Measurements from ENCODE around the gene BDP1.
"Not testable (repeated sequence)": the region's sequence is repeated elsewhere in the genome, so short reads cannot be mapped to it uniquely, and the experiment has no call there.

DNA sequence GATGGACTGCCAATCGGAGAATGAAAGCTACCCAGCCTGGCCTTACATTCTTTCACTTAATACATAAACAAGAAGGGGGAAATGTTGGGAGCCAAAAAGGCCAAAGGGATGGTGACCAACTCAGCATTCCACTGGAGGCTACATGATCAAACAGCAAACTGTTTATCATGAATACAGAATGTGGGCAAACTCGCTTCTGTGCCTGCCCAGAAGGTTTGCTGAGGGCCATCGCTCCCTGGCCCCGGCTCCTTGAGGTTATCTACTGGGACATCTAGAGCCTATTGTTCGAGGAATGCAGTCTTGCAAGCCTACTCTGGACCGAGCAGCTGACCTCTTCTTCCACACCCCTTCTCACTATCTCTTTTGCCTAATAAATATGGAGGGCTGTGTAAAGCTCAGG lies 122.4 kb downstream of the BDP1 start:
- TF ChIP-seq, protein P1, sequence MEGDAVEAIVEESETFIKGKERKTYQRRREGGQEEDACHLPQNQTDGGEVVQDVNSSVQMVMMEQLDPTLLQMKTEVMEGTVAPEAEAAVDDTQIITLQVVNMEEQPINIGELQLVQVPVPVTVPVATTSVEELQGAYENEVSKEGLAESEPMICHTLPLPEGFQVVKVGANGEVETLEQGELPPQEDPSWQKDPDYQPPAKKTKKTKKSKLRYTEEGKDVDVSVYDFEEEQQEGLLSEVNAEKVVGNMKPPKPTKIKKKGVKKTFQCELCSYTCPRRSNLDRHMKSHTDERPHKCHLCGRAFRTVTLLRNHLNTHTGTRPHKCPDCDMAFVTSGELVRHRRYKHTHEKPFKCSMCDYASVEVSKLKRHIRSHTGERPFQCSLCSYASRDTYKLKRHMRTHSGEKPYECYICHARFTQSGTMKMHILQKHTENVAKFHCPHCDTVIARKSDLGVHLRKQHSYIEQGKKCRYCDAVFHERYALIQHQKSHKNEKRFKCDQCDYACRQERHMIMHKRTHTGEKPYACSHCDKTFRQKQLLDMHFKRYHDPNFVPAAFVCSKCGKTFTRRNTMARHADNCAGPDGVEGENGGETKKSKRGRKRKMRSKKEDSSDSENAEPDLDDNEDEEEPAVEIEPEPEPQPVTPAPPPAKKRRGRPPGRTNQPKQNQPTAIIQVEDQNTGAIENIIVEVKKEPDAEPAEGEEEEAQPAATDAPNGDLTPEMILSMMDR (IDR thresholded peaks at IDR 0.05) = not testable (repeated sequence)
- not testable (repeated sequence) for TF ChIP-seq POLR2A, EP300 (IDR thresholded peaks at IDR 0.05)

All from upper lobe of left lung (tissue), 4 donors.